Measurements from ENCODE around the gene ACTA1. TPM values are rescaled to one million over a fixed set of nuclear protein-coding genes. Genes with fewer than 3 reads are reported as not detected.

Gene ACTA1
- total and polyA plus RNA-seq, 9 of the 15 experiments (the other 6 are each of a cell fraction or from before 2014, with no cell fraction given) = 0.07 to 0.36 TPM; not detected in 7

DNA sequence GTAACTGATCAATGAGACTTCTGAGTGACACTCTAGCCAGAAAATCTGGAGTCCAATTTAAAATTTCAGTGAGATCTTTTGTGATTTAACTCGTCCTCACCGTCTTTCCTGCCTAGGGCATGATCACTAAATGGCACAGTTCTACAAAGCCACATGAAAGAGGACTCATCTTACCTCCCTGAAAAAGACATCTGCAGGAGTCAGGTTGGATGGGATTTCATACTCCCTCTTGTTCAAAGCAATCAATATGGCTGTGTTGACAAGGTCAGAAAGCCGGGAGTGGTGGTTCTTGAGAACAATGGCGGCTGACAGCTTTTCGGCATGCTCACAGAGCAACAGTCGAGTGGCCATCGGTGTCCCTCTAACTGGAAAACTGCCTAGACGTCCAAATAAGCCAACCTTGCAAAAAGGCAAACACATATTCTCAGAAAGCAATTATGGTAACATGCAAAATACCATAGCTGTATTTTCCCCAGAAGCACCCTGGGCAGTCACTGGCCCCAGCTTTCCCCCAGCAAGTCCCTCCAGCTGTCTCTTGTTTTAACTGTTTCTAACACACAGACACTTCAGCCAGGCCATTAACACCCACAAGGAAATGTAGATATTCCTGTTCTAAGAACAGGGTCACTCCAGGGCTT, 36.6 kb upstream of the ACTA1 start:
- intact Hi-C loops (cut with micrococcal nuclease) = no loop called here
- Histone ChIP-seq H3K27ac (ENCODE audit: extremely low read depth, low read depth, low read length) (no peak overlapping the region), H2AFZ (ENCODE audit: low read depth, low read length) (no peak overlapping the region), H3K27me3 (ENCODE audit: control insufficient read depth in 2 of 2, insufficient read depth in 2 of 2, low read length in 2 of 2) (no peaks in the 10 kb centered on the region), H3K79me2 (ENCODE audit: control insufficient read depth, insufficient read depth, low read length) (no peaks in the 10 kb centered on the region), H4K20me1 (replicated peaks; ENCODE audit: control insufficient read depth, insufficient read depth, low read length) (no peaks in the 10 kb centered on the region), H3K9ac (ENCODE audit: insufficient read depth in 1 of 2, low read depth in 2 of 2, low read length in 2 of 2) (no peak overlapping the region), H3K9me1 (ENCODE audit: control insufficient read depth, insufficient read depth, low read length) (no peaks in the 10 kb centered on the region), H3K4me3 (no peak overlapping the region), H3K9me3 (replicated peaks; ENCODE audit: control insufficient read depth, insufficient read depth, low read depth, low read length) (no peaks in the 10 kb centered on the region), H3K36me3 (ENCODE audit: control insufficient read depth, insufficient read depth, low read length) (peaks cover 90% of the 10 kb centered on the region), H3K4me2 (ENCODE audit: insufficient read depth, low read length) (no peak overlapping the region), H3K4me1 (replicated peaks in 1 of 2; ENCODE audit: control insufficient read depth in 2 of 2, insufficient read depth in 2 of 2, low read length in 2 of 2) (no peaks in the 10 kb centered on the region)
- CTCF ChIA-PET (ENCODE audit: low intra/inter-chr PET ratio) = no interaction called here
- no TSS peak for BruUV-seq (replicated peaks)
- POLR2A ChIA-PET = interaction anchor here (0.6 kb wide), 1 partner anchor 968 kb away, joined by 3 read pairs; no protein-coding TSS in a partner anchor
- DNase-seq (ENCODE audit: extremely low read depth in 1 of 4, low spot score in 3 of 4) = no peak
- in situ Hi-C loops (cut with MboI) = loop anchor here (10.0 kb wide), 1 partner anchor 786 kb away; no protein-coding TSS in a partner anchor
- WGBS (ENCODE audit: insufficient coverage, low coverage, missing lambda C conversion rate) = 73% methylated on average over 8 of the region's 8 CpGs
- ATAC-seq = no peak
- no peak for FAIRE-seq
- TF ChIP-seq E2F3 (CRISPR knock-in tag; IDR thresholded peaks at IDR 0.05) (no peak), ZNF76 (CRISPR knock-in tag; IDR thresholded peaks at IDR 0.05; ENCODE audit: borderline replicate concordance) (no peak), RAD21 (CRISPR knock-in tag; conservative IDR thresholded peaks at IDR 0.05 in 1 of 2, IDR thresholded peaks at IDR 0.05 in 1 of 2) (no peak), ZNF175 (CRISPR knock-in tag; IDR thresholded peaks at IDR 0.05; ENCODE audit: low read depth) (no peak)
- TF ChIP-seq, protein P1, sequence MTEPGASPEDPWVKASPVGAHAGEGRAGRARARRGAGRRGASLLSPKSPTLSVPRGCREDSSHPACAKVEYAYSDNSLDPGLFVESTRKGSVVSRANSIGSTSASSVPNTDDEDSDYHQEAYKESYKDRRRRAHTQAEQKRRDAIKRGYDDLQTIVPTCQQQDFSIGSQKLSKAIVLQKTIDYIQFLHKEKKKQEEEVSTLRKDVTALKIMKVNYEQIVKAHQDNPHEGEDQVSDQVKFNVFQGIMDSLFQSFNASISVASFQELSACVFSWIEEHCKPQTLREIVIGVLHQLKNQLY (CRISPR knock-in tag; conservative IDR thresholded peaks at IDR 0.05) = no peak

Measured in K562 (cell line).